Neural cell (in vitro differentiated cells): ENCODE measurements around the gene WDR83.

Experiments
- EP300 ChIP-seq: fragments of 450-650 bp; conservative IDR thresholded peaks from 2 replicates; pipeline ENCODE4 v1.6.1; 2014; ENCODE audit warnings: antibody characterized with exemption, mild to moderate bottlenecking, moderate library complexity; ENCODE audit not compliant: poor library complexity, severe bottlenecking
- EZH2 ChIP-seq: fragments of 200-600, 300-800 bp; shearing (Covaris generic), sonication (generic); IDR thresholded peaks from 2 replicates; pipeline ENCODE4 v1.6.1; 2014; ENCODE audit warnings: antibody characterized with exemption, low read length, borderline replicate concordance, mild to moderate bottlenecking; ENCODE audit not compliant: insufficient read depth, poor library complexity, severe bottlenecking
- POLR2AphosphoS5 ChIP-seq: IDR thresholded peaks from 2 replicates; pipeline ENCODE4 v1.6.1; 2012
- RAD21 ChIP-seq: fragments of 450-650 bp; conservative IDR thresholded peaks from 2 replicates; pipeline ENCODE4 v1.6.1; 2014; ENCODE audit warnings: antibody characterized with exemption, mild to moderate bottlenecking, moderate library complexity
- SMC3 ChIP-seq: fragments of 450-650 bp; conservative IDR thresholded peaks from 2 replicates; pipeline ENCODE4 v1.6.1; 2014; ENCODE audit warnings: antibody characterized with exemption, mild to moderate bottlenecking, moderate library complexity; ENCODE audit not compliant: poor library complexity
- TAF1 ChIP-seq: IDR thresholded peaks from 2 replicates; pipeline ENCODE4 v1.6.1; 2012; ENCODE audit warnings: low read depth
- TF ChIP-seq, protein P1 (sequence below): fragments of 450-650 bp; IDR thresholded peaks from 2 replicates; pipeline ENCODE4 v1.5.1; 2014; ENCODE audit warnings: antibody characterized with exemption, mild to moderate bottlenecking, moderate library complexity; ENCODE audit not compliant: poor library complexity, severe bottlenecking
- TF ChIP-seq, protein P2 (sequence below): IDR thresholded peaks from 2 replicates; pipeline ENCODE4 v1.6.1; 2012; ENCODE audit warnings: borderline replicate concordance

DNA sequence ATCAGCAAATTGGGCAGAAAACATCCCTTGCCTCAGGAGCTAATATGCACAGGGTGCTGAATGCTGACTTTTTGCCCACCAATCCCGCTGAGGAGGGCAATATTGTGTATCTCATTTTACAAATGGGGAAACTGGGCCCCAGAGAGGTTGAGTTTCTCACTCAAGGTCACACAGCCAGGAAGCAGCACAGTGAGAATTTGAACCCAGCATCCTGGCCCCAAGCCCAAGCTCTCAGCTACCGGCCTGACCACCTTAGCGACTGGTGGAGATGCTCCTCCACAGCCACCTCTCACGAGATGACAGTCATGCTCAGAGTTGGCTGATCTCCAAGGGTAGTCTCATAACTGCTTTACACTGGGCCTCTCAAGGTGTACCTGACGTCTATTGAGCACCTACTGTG is 26.4 kb downstream of the WDR83 start:
- TF ChIP-seq EZH2 (no peak), POLR2AphosphoS5 (no peak), EP300 (no peak), RAD21 (no peak), TAF1 (no peak), SMC3 (no peak)
- TF ChIP-seq, protein P1, sequence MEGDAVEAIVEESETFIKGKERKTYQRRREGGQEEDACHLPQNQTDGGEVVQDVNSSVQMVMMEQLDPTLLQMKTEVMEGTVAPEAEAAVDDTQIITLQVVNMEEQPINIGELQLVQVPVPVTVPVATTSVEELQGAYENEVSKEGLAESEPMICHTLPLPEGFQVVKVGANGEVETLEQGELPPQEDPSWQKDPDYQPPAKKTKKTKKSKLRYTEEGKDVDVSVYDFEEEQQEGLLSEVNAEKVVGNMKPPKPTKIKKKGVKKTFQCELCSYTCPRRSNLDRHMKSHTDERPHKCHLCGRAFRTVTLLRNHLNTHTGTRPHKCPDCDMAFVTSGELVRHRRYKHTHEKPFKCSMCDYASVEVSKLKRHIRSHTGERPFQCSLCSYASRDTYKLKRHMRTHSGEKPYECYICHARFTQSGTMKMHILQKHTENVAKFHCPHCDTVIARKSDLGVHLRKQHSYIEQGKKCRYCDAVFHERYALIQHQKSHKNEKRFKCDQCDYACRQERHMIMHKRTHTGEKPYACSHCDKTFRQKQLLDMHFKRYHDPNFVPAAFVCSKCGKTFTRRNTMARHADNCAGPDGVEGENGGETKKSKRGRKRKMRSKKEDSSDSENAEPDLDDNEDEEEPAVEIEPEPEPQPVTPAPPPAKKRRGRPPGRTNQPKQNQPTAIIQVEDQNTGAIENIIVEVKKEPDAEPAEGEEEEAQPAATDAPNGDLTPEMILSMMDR = no peak
- TF ChIP-seq, protein P2, sequence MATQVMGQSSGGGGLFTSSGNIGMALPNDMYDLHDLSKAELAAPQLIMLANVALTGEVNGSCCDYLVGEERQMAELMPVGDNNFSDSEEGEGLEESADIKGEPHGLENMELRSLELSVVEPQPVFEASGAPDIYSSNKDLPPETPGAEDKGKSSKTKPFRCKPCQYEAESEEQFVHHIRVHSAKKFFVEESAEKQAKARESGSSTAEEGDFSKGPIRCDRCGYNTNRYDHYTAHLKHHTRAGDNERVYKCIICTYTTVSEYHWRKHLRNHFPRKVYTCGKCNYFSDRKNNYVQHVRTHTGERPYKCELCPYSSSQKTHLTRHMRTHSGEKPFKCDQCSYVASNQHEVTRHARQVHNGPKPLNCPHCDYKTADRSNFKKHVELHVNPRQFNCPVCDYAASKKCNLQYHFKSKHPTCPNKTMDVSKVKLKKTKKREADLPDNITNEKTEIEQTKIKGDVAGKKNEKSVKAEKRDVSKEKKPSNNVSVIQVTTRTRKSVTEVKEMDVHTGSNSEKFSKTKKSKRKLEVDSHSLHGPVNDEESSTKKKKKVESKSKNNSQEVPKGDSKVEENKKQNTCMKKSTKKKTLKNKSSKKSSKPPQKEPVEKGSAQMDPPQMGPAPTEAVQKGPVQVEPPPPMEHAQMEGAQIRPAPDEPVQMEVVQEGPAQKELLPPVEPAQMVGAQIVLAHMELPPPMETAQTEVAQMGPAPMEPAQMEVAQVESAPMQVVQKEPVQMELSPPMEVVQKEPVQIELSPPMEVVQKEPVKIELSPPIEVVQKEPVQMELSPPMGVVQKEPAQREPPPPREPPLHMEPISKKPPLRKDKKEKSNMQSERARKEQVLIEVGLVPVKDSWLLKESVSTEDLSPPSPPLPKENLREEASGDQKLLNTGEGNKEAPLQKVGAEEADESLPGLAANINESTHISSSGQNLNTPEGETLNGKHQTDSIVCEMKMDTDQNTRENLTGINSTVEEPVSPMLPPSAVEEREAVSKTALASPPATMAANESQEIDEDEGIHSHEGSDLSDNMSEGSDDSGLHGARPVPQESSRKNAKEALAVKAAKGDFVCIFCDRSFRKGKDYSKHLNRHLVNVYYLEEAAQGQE = no peak
